K562 treated with DMSO at 1 percent for 48 hours (cell line): ENCODE data around the gene COMP. TPM values are rescaled to one million over a fixed set of nuclear protein-coding genes. Genes with fewer than 3 reads are reported as not detected.

Source experiments
- total RNA-seq: library from RNA; unstranded; fragments of 300-600 nt; gene quantifications from 2 replicates; pipeline ENCODE4 v1.2.3, GENCODE V29; 2022; ENCODE audit warnings: low replicate concordance; ENCODE audit errors: extremely low read depth

Gene COMP
- total RNA-seq = not detected in 2 replicates

GRCh38 chr19:18790566-18791314 lies at the start of gene COMP:
Gene COMP, minus strand, starts transcription at chr19:18791305. Its CDS starts 36 bp downstream, at chr19:18791269.

GRCh38 chr19:18831524-18832305 lies 40.6 kb upstream of the COMP start, which contains the start of gene UPF1:
Gene UPF1, plus strand, starts transcription at chr19:18831959. Its CDS starts 251 bp downstream, at chr19:18832210.

Other genes with a start within 250 kb of the COMP start
- gene FKBP8, start 247.7 kb downstream of the COMP start, total RNA-seq = 467 TPM in 1 of 2 replicates, not detected in the other
- gene KXD1, start 233.4 kb downstream of the COMP start, total RNA-seq = not detected in 2 replicates
- 452 TPM in 1 of 2 replicates, not detected in the other for gene UBA52, start 219.4 kb downstream of the COMP start, total RNA-seq
- gene REX1BD, start 202.5 kb downstream of the COMP start, total RNA-seq = not detected in 2 replicates
- gene CRLF1, start 184.5 kb downstream of the COMP start, total RNA-seq = not detected in 2 replicates
- gene TMEM59L, start 178.4 kb downstream of the COMP start, total RNA-seq = not detected in 2 replicates
- gene KLHL26, start 154.3 kb downstream of the COMP start, total RNA-seq = not detected in 2 replicates
- not detected in 2 replicates for gene CRTC1, start 107.6 kb downstream of the COMP start, total RNA-seq
- 461 TPM in 1 of 2 replicates, not detected in the other for gene UPF1, start 40.7 kb upstream of the COMP start, total RNA-seq
- gene CERS1, start 104.9 kb upstream of the COMP start, total RNA-seq = not detected in 2 replicates
- gene COPE, start 128.1 kb upstream of the COMP start, total RNA-seq = 699 TPM in 1 of 2 replicates, not detected in the other
- not detected in 2 replicates for gene DDX49, start 128.4 kb upstream of the COMP start, total RNA-seq
- gene HOMER3, start 149.9 kb upstream of the COMP start, total RNA-seq = not detected in 2 replicates
- not detected in 2 replicates for gene SUGP2, start 242.2 kb upstream of the COMP start, total RNA-seq
- not detected in 2 replicates for gene ARMC6, start 242.3 kb upstream of the COMP start, total RNA-seq